HG03095 (cell line): Measurements from ENCODE around the gene FECH.

Source experiments
- ATAC-seq: cut with Tn5 transposase; IDR thresholded peaks from one replicate; pipeline ENCODE4 v1.9.1; 2021; ENCODE audit warnings: moderate library complexity; ENCODE audit not compliant: unreplicated experiment

FECH gene

GRCh38 chr18:57581301-57581934, 5.1 kb downstream of the FECH start:
- peak; percentile 90 for ATAC-seq

DNA sequence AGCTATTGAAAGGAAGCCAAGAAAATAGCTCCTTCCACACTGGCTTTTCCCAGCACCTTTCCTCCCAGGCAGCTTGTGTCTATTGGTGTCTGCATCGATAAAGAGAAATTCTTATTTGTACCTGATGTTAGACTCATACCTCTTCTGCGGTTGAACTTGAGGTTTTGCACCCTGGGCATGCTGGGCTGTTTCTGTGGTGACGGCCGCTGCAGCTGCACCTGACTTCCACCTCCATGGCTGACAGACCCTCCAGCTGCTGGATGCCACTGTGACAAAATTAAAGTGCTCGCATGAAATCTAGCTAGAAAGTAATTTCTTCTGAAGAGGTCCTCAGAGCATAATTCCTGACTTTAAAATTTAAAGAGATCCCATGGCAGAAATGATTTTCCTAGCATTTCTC, 6.6 kb downstream of the FECH start:
- ATAC-seq, result no peak

- no peak for ATAC-seq
Observed at GRCh38 chr18:57576316-57576715, 10.2 kb downstream of the FECH start.

GRCh38 chr18:57575542-57575941, 11.0 kb downstream of the FECH start:
- ATAC-seq, result no peak

GRCh38 chr18:57574866-57575265, 11.6 kb downstream of the FECH start:
- no peak for ATAC-seq

DNA sequence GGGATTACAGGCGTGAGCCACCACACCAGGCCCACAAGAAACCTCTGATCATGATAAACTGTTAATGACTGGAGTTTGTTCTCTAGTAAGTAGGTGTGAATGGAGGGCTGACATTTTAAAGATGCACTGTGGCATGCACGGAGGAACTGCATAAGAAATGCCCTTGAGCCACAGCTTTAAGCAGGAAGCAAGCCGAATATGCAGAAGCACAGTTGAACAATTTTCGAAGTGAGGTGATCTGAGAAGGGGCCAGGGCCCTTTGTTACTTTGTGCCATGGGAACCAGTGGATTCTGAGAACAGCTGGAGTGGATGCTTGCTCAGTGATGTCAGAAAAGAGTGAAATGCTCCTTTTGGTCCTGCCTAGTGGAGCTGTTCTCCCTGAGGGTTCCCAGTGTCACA, 16.3 kb downstream of the FECH start:
- no peak for ATAC-seq

GRCh38 chr18:57569133-57569532, 17.4 kb downstream of the FECH start:
- ATAC-seq, result no peak

- peak; percentile 52 for ATAC-seq
Observed at GRCh38 chr18:57561728-57562423, 24.6 kb downstream of the FECH start.

- no peak for ATAC-seq
Observed at GRCh38 chr18:57561261-57561660, 25.2 kb downstream of the FECH start.

- ATAC-seq, result no peak
Observed at GRCh38 chr18:57559314-57559713, 27.2 kb downstream of the FECH start.

- ATAC-seq, result no peak
Observed at GRCh38 chr18:57555134-57555533, 31.4 kb downstream of the FECH start.

DNA sequence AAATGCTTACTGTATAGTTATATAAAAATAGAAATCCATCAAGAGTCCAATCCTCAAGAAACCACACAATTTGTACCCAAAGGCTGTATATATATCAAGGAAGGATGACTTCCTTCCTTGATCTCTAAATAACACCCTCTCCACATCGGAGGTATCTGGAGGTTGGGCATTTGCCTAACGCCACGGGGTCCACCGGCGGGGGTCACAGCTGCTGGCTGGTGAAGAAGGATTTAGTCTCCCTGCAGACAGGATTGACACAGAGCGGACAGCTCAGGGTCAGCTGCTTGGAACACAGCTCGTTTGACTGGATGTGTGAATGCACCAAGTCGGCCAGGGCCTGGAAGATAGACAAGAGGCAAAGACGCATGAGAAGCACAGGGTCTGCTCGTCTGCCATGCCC, 36.0 kb downstream of the FECH start:
- ATAC-seq, result no peak

DNA sequence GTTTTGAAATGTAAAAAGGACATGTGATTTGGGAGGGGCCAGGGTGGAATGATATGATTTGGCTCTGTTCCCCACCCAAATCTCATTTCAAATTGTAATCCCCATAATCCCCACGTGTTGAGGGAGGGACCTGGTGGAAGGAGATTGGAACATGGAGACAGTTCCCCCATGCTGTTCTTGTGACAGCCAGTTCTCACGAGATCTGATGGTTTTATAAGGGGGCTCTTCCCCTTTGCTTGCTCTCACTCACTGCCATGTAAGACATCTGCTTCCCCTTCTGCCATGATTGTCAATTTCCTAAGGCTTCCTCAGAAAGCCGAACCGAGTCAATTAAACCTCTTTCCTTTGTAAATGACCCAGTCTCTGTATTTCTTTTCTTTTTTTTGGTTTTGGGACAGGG, 39.2 kb downstream of the FECH start:
- ATAC-seq, result no peak

GRCh38 chr18:57544936-57545660, 41.4 kb downstream of the FECH start:
- peak; percentile 85 for ATAC-seq

- ATAC-seq, result no peak
Observed at GRCh38 chr18:57543560-57543959, 42.9 kb downstream of the FECH start.

GRCh38 chr18:57542812-57543427, 43.6 kb downstream of the FECH start:
- no peak for ATAC-seq

DNA sequence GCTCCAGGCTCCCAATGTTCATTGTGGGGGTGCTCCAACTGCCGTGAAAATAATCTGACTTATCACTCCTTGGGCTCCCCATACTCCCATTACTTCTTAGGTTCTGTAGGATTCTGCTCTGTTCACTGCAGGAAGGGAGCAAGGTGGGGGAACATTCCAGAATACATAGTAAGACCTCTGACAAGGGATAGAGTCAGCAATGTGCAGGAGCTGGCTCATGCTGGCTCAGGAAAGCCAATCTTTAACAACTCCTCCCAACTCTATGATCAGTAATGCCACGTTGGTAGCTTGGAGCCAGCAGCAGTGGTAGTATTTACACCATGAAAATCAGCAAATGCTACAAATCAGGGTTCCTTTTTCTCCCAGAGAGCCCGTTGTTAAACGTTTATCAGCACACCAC, 44.4 kb downstream of the FECH start:
- no peak for ATAC-seq

DNA sequence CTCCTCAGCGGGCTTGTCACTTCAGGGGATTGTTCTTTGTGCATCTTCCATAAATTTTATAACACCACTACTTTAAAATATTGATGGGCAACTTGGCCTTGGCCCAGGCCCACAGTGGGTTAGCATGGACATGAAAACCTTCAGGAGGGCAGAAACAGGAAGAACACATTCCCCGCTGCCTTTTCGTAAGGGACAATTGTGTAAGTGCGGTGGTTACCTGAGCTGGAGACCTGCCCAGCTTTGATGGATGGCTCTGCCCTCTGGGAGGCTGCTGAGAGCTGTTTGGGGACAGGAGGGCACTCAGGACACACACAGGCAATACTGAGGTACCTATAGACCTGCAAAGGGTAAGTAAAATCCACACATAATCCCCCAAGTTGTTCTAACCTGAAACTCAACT, 46.8 kb downstream of the FECH start:
- no peak for ATAC-seq

DNA sequence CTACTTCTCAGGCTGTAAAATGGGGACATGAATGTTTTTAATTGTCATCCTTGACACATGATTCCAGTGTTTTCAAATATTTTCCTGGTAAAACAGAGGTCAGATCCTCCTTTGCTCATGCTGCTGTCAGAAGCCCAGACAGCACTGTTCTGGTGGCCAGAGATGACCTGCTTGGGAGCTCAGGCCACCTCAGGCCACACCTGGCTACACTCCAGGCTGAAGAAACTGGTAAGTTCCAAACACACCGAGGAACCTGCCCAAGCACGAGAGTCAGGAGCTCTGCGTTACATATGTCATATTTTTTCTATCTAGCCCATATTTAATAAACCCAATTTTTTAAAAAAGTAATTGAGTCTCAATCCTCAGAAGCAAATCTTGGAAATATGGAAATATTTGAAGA, 47.9 kb downstream of the FECH start:
- no peak for ATAC-seq

GRCh38 chr18:57534511-57534909, 52.0 kb downstream of the FECH start:
- ATAC-seq, result no peak

DNA sequence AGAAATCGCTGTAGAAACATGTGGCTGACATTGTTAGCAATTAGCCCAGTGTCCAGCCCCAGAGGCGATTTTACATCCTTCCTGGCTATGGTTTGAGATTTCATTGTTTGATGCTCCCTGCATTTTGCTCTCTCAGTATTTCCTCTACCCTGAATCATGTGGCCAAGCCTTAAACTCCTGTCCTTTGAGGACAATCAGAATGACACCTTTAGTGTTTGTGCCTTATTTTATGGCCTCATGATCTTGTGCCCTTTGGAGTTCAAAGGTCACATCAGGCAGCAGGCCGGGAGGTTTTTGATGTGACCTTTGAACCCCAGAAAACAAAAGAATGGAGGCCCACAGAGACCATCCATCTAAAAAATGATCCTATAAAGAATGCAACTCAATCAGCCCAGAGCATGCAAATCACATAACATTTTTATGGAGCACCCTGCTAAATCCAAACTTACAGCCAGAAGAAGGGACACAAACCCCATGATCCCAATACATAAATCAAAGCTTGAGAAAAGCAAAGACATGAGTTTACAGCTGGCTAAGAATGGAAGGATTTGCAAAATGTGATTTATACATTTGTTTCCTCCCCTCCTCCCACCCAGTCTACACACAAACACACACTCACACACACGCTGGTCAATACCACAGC, 52.5 kb downstream of the FECH start:
- no peak for ATAC-seq
